GM19025 (cell line): Measurements from ENCODE around the gene DYNLT4.
"Not testable (repeated sequence)": the region's sequence is repeated elsewhere in the genome, so short reads cannot be mapped to it uniquely, and the experiment has no call there.

ENCODE experiments used
- ATAC-seq: cut with Tn5 transposase; IDR thresholded peaks from one replicate; pipeline ENCODE4 v1.9.1; 2021; ENCODE audit warnings: mild to moderate bottlenecking, low read depth, moderate library complexity; ENCODE audit not compliant: unreplicated experiment

Gene DYNLT4

DNA sequence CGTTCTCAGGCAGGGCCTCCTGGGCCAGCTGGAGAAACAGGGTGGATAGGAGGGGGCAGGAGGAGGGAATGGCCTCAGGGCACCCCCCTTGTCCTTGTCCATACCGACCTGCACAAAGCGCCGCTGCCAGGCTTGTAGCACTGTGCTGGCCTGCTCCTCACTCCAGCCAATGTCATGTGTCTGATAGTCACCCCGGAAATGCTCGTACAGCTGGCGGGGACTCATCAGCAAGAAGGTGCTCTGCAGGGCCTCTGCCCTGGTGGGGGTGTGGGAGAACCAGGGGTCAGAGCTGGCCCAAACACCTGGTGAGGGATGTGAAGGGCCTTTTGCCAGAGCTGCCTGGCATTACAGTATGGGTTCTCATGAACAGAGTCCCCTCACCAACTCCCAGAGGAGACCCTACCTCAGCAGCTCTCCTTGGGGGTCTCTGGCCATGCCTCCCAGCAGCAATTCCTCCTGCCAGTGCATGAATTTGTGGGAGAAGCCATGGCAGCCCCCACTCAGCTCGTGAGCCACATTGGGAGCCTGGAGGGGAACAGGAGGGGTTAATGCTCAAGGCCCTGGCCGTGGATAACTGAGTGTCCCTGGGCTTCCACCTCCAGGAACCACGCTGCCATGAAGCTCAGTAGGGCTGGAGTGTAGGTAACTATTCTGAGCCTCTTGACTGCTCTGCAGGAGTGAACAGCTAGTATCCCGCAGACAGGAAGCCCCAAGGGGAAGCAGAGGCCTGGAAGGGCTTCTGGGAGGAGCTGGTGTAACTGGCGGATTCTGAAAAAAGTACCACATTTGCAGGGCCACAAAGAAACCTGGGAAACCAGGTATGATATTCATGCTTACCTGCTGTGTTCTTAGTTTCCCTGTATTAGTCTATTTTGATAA is 22.6 kb upstream of the DYNLT4 start:
- ATAC-seq: no peak

DNA sequence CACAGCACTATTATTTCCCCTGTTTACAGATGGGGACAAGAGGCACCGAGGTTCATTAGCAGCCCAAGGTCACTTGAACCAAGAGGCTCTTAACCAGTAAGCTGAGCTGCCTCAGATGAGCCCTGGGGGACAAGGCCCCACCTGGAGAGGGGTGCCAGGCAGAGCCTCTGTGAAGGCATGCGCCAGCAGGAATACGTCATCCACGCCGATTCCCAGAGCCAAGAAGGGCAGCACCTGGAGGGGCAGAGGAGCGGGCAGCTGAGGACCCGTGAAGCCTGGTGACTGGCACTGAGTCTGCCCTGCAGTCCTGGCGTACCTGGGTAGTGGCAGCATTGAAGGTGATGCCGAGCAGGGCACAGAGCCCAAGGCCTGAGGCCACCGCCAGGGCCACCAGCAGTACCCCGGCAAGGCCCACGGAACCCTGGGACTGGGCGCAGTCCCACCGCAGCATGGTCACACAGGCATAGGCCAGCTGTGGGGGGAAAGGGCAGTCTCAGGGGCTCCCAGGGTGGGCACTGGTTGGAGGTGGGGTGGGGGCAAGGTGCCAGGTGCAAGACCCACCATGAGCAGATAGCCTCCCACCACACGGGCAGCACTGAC is 21.8 kb upstream of the DYNLT4 start:
- ATAC-seq: no peak

DNA sequence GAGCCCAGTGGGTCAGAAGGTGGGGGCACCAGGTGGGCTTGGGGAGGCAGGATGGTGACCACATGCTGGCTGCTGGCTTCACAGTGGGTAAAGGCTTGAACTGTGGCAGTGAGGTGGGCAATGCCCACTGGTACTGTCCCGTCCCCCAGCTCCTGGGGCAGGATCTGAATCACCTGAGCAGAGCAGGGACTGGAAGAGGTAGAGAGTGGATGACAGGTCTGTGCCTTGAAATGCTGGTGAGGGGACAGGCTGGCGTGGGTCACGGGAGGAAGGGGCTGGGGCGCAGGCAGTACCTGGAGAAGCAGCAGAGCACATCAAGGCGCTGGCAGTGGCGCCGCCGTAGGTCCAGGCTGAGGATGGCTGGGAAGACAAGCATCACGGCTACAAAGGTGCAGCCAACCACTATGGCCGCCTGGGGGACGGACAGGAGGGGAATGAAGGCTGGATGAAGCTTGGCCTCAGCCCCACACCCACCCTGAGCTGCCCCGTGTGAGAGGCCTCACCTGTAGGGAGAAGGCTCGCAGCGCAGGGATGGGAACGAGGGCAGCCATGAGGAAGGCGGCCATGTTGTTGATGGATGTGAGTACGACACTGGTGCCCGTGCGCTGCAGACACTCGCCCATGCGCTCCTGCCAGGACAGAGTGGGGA is 21.0 kb upstream of the DYNLT4 start:
- no peak for ATAC-seq

DNA sequence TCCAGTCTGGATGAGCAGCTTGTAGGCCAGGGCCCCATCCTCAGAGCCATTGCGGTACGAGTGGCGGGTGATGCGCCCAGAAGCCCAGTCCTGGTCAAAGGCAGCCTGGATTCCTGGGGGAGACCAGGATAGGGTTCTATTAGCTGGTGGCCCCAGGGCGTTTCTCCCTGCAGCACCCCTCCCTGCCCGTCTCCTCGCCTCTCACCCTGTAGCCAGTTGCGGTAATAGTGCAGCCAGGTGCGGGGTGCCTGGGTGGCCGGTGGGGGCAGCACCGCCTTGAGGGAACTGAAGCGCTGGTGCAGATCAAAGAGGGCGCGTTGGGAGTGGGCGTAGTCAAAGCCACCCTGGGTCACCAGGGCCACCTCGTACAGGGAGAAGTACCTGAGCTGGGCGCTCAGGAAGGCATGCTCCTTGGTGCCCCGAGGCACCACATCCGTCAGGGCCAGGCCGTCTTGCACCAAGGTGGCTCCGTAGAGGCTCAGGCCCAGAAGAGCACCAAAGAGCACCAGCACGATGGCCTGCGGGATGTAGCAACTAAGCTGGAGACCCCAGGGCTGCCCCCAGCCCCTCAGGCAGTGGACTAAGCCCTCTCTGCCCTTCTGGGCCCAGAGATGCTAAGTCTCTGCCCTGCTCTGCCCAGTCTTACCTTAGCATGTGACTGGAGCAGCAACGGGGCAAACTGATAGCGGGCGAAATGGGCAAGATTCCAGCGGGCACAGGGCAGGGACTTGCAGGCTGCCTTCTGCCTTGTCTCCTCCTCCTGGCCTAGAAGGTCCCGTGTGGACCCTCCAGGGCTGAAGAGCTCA is 20.2 kb upstream of the DYNLT4 start:
- no peak for ATAC-seq

DNA sequence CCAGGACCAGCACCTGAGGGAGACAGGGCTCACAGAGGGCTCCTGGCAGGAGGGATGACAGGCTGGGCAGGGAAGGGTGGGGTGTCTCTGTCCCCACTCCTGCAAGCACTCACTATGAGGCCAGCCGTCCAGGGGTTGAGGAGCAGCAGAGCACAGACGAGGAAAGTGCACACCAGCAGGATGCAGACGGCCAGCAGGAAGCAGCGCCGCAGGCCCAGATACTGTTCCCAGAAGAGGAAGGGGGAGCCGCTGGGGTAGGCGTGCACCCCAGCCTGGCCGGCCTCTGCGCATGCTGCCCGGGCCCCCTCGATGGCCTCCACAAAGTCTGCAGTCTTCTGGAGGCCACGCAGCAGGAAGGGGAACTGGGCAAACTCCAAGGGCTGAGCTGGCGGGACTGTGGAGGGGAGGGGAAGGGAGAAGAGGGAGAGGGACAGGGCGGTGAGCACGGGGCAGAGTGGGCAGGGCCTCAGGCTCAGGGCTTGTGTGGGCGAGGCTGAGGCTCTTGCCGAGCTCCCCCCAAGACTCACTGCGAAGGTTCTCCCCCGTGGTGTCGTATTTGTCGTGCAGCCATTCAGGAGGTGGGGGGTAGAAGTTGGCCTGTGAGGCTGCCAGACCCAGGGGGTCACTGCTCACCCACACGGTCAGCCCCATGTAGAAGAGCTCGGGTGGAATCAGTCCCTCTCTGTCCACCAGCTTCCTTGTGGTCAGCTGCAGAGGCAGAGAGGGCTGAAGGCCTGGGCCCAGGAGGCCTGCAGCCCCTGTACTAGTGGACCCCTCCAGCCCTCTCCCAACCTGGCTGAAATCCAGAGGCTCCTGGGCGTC is 19.4 kb upstream of the DYNLT4 start:
- ATAC-seq: no peak

DNA sequence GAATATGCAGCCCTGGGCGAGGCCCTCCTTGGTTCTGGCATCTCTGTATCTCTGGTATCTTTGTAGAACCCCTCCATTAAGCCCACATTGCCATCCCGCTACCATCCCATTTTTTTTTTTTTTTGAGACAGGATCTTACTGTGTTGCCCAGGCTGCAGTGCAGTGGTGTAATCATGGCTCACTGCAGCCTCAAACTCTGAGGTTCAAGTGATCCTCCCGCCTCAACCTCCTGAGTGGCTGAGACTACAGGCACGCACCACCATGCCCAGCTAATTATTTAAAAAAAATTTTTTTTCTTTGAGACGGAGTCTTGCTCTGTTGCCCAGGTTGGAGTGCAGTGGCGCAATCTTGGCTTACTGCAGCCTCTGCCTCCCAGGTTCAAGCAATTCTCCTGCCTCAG is 17.2 kb upstream of the DYNLT4 start:
- not testable (repeated sequence) for ATAC-seq

DNA sequence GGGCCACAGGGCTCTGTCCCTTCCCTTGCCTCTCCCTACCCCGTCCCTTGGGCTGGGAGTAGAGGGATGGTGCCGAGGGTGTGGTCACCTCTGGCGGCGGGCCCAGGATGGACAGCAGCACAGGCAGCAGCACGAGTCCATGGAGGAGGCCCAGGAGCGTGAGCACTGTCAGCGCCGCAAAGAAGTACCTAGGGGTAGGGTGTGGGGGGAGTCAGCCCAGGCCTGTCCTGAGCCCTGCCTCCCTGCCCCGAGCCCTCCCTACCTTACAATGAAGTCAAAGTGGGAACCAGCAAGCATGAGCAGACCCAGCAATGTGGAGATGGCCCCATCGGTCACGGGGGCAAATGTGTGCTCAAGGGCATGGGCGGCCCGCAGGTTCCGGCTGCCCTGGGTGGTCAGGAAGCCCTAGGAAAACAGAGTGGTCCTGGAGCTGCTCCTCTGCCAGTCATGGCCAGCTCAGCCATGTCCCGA is 15.9 kb upstream of the DYNLT4 start:
- ATAC-seq: no peak

DNA sequence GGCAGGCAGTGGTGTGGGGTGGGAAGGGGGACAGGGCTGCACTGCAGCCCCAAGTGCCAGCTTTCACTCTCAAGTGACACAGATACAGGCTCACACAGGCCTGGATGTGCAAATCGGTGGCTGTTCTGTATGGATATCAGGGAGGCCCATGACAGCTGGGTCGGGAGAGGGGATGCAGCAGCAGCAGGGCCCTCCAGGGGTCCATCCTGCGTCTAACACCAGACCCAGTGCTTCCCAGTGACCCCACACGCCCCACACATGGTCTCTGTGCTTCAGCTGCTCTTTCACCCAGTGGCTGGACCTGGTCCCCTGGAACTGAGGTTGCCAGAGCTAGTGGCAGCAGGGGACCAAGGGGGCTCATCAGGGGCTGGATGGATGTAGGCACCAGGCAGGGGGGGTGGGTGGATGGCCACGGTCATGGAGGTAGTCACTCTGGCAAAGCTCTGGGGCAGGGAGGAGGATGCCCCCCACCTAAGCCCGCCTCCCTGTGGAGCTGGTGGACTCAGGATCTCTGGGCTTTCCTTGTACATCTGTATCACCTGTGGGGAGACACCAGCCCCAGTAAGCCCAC is 15.1 kb upstream of the DYNLT4 start:
- ATAC-seq: no peak

DNA sequence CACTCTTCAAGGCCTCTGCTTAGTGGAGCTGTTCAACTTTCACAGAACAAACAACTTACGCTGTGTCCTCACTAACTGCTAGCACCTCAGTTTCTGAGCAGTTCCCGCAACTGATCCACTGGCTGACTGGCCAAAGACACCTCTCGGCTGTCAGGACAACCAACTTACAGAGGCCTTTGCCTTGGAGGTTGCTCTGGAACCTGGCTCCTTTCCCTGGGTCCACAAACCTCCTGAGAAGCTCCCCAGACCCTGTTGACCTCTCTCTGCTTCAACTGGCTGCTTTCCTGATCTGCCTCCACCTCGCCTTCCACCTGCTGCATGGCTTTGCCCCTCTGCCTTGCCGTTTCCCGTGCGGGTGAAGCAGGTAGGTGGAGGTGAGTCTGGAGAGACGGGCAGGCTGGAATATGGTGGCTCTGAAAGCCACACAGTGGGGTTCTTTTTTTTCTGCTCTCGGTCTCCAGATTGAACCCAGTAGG is 14.1 kb upstream of the DYNLT4 start:
- no peak for ATAC-seq

DNA sequence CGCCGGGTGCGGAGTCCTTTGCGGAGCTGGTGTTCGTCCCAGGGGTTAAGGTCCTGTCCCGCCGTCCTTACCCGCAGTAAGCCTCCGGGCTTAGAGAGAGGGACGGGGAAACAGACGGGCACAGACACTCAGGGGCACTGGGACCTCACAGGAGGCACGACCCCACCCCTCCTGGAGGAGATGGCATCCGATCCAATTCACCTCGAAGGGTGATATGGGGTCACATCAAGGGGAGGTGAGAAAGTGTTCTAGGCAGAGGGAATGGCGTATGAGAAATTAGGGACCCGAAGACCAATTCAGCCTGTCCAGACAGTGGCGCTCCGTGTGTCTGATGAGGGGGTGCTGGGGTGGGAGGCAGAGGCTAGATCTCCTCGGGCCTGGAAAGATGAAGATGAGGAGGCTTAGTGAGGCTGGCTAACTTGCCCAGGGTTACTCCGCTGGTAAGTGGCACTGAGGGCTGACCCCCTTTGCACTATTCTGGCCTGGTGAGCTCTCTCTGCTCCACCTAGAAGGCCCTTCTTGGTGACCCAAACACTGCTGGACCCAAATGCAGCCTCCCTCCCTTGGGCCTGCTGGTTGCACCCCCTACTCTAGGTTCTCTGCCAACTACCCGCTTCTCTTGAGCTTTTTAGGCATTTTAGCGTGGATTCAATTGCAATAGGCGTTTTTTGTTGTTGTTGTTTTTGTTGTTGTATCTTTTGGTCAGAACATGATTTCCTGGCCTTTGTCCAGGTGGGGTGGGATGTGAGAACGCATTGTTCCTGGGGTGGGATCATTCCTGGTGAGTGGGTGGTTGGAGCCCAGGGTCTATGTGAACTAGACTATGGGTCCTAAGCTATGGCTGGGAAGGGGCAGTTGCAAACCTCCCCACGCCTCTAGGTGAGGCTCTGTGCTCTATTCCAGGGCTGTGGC is 13.4 kb upstream of the DYNLT4 start:
- no peak for ATAC-seq

DNA sequence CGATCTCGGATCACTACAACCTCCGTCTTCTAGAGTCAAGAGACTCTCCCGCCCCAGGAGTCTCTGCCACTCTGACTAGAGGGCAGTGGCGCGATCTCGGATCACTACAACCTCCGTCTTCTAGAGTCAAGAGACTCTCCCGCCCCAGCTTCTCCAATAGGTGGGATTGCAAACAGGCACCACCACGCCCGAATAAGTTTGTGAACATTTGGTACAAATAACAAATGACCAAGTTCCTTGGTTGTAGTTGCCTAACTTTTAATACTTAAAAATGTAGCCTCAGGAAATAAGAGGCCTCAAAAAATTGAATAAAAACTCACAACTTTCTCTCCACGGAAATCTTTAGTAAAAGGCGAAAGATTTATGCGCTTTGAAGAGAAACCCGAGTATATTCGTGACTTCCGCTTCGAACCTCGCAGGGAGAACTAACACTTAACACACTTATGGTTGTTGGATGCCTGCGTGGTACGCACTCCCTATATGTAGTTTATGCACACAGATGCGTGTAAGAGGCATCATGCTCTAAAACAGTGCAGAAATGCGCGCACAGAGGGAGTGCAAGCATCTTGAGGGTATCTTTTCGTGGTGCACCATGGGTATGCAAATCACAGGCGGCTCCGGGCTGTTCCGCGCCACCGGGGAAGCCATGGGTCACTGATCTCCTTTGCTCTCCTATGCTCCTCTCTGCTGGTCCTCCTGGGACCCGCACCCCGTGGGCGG is 12.6 kb upstream of the DYNLT4 start:
- peak; percentile 76 for ATAC-seq

DNA sequence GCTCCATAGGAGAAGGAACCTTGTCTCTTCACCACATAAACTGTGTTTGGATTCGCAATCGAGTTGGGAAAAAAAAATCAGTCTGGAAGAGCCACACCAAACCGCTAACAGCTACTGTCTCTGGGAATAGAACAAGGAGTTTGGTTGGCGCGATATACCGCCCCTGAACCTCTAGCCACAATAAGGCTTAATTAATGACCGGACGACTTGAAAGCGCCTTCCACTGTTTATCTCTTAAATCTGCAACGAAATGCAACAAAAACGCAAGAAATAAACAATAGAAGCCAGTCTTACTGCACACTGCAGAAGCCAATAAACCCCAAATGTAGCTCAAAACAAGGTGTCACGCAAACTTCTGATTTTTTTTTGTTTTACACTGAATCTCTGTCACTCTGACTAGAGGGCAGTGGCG is 12.1 kb upstream of the DYNLT4 start:
- ATAC-seq: no peak

DNA sequence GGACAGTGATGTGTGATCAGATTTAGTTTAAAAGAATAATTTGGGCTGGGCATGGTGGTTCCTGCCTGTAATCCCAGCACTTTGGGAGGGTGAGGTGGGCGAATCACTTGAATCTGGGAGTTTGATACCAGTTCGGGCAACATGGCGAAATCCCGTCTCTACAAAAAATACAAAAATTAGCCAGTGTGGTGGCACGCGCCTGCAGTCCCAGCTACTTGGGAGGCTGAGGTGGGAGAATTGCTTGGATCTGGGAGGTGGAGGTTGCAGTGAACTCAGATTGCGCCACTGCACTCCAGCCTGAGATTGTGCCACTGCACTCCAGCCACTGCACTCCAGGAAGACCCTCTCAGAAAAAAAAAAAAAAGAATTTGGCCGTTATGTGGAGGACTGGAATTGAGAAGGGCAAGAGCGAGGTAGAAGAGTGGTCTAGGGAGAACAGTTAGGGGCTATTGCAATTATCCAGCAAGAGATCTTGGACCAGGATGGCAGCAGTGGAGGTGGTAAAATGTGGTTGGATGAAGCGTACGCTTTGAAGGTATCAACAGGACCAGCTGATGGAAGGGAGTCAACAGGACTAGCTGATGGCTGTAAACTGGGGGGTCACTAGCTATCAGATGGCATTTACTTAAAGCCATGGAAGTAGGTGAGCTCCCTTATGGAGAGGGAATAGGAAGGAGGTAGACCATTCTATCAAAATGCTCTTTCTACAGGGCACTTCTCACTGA is 10.8 kb upstream of the DYNLT4 start:
- ATAC-seq: no peak

DNA sequence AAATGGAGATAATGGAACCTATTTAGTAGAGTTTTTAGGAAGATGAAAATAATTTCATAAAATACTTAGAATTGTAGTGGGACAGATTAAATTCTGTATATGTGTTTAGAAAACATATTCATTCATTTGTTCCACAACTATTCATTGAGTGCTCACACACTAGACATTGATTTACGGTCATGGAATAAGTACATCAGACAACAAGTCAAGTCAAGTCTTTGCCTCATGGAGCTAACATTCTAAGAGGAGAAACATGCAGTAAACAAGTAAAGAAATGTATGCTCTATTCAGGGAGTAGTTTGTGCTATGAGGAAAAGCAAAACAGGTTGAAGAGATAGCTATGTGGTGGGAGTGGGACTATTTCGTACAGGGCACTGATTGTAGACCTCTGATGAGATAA is 10.2 kb upstream of the DYNLT4 start:
- ATAC-seq: no peak

DNA sequence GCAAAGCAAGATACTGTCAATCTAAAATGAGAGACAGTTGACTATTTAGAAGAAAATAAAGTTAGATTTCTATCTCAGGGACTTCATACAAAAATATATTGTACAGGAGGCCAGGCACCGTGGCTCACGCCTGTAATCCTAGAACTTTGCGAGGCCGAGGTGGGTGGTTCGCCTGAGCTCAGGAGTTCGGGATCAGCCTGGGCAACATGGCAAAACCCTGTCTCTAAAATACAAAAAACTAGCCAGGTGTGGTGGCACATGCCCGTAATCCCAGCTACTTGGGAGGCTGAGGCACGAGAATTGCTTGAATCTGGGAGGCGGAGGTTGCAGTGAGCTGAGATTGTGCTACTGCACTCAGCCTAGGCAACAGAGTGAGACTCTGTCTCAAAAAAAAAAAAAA is 8.8 kb upstream of the DYNLT4 start:
- ATAC-seq: not testable (repeated sequence)

DNA sequence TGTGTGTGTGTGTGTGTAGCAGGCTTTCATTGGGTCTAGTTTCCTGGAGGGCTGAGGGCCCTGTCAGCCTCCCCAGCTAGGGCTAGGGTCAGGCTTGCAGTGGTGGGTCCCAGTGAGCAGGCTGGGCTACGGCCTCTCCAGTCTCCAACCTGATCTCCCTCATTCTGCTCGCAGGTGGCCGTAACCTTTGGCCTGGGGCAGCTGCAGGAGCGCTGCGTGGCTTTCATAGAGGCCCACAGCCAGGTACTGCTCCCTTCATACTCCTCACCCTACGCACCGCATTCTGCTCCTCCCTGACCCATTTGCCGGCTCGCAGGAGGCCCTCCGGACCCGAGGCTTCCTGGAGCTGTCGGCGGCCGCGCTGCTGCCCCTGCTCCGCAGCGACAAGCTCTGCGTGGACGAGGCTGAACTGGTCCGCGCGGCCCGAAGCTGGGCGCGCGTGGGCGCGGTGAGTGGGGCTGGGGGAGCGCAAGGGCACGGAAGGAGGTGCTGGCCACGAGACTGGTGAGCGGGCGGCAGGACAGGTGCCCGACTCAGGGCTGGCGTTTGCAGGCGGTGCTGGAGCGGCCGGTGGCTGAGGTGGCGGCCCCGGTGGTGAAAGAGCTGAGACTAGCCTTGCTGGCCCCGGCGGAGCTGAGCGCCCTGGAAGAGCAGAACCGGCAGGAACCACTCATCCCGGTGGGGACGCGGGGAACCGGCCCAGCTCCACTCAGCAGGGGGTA is 5.8 kb upstream of the DYNLT4 start:
- no peak for ATAC-seq
